Calu3 (cell line): ENCODE measurements around the gene ACO2. TPM values are rescaled to one million over a fixed set of nuclear protein-coding genes. Genes with fewer than 3 reads are reported as not detected.
"Not testable (repeated sequence)": the region's sequence is repeated elsewhere in the genome, so short reads cannot be mapped to it uniquely, and the experiment has no call there.

ENCODE experiments used
- BruUV-seq: library from RNA; stranded (reverse); fragments of 400-500 nt; replicated peaks from 2 replicates; lab custom pipeline; 2021; lab: Mats Ljungman, UMichigan
- CTCF ChIA-PET: fragments of 300-600 bp; sonication (Branson Sonifier 250); formaldehyde crosslinking; loops from one replicate; lab custom pipeline; 2022; ENCODE audit warnings: antibody characterized with exemption; lab: Charles Lee
- DNase-seq: peaks from one replicate; pipeline ENCODE4 v3.0.0; 2022
- H3K27ac Mint-ChIP-seq: one replicate; pipeline ENCODE4 v1.8.0; 2022; ENCODE audit warnings: mixed read lengths; ENCODE audit not compliant: unreplicated experiment
- H3K27me3 Mint-ChIP-seq: one replicate; pipeline ENCODE4 v1.8.0; 2022; ENCODE audit warnings: mixed read lengths; ENCODE audit not compliant: unreplicated experiment
- H3K36me3 Mint-ChIP-seq: one replicate; pipeline ENCODE4 v1.8.0; 2022; ENCODE audit warnings: mild to moderate bottlenecking, moderate library complexity, mixed read lengths; ENCODE audit not compliant: insufficient read depth, unreplicated experiment
- H3K4me1 Mint-ChIP-seq: one replicate; pipeline ENCODE4 v1.8.0; 2022; ENCODE audit warnings: mild to moderate bottlenecking, low read depth, mixed read lengths; ENCODE audit not compliant: unreplicated experiment
- H3K4me3 Mint-ChIP-seq: one replicate; pipeline ENCODE4 v1.8.0; 2022; ENCODE audit warnings: mild to moderate bottlenecking, low read depth, moderate library complexity, mixed read lengths; ENCODE audit not compliant: unreplicated experiment
- H3K9me3 Mint-ChIP-seq: one replicate; pipeline ENCODE4 v1.8.0; 2022; ENCODE audit warnings: low read depth, mixed read lengths; ENCODE audit not compliant: unreplicated experiment
- CTCF ChIP-seq: fragments of 200-600 bp; IDR thresholded peaks from one replicate; pipeline ENCODE4 v1.8.0; 2022; ENCODE audit warnings: antibody characterized with exemption; ENCODE audit not compliant: unreplicated experiment
- intact Hi-C: fragments of 100-400 bp; cut with micrococcal nuclease; formaldehyde crosslinking; loops from one replicate; pipeline ENCODE4 v1.10.0; 2022; ENCODE audit not compliant: unreplicated experiment
- total RNA-seq: library from RNA; stranded (reverse); gene quantifications from 2 replicates; pipeline ENCODE4 v1.2.3, GENCODE V29; 2022

Gene ACO2
- total RNA-seq, 1 experiment from 2014 or later: 94.0 TPM

GRCh38 chr22:41429951-41430332 lies 39.0 kb upstream of the ACO2 start:
- CTCF ChIA-PET: no interaction called here
- intact Hi-C loops: no loop called here
- Mint-ChIP-seq H3K4me3 (no peak overlapping the region), H3K27me3 (no peaks in the 10 kb centered on the region), H3K4me1 (no peaks in the 10 kb centered on the region), H3K27ac (no peak overlapping the region), H3K36me3 (peaks cover 32% of the 10 kb centered on the region), H3K9me3 (no peaks in the 10 kb centered on the region)
- TF ChIP-seq CTCF: no peak
- BruUV-seq: no TSS peak
- DNase-seq: no peak

DNA sequence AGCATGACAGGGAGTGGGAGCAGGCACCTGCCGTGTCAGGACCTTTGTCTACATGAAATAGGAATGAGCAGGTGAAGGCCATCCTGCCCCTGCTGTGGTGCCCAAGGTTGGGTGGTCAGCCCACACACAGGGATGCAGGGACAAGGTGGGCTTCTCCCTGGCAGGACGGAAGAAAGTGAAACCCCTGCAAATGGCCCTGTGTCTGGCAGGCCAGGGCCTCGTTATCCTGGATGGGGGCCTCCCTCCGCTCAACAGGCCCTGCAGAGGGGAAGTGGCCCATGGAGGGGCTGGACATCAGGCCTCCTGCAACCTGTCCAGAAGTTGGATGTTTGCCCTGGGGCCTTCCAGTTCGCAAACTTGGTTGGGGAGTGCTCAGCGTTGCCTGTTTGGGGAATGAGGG lies 37.3 kb upstream of the ACO2 start:
- H3K27ac Mint-ChIP-seq: no peak overlapping the region
- peaks cover 45% of the 10 kb centered on the region for H3K36me3 Mint-ChIP-seq
- intact Hi-C loops: no loop called here
- CTCF ChIA-PET: no interaction called here
- no TSS peak for BruUV-seq
- TF ChIP-seq CTCF: no peak
- no peaks in the 10 kb centered on the region for H3K9me3 Mint-ChIP-seq
- no peak overlapping the region for H3K4me3 Mint-ChIP-seq
- no peak for DNase-seq
- H3K4me1 Mint-ChIP-seq: no peaks in the 10 kb centered on the region
- no peaks in the 10 kb centered on the region for H3K27me3 Mint-ChIP-seq

DNA sequence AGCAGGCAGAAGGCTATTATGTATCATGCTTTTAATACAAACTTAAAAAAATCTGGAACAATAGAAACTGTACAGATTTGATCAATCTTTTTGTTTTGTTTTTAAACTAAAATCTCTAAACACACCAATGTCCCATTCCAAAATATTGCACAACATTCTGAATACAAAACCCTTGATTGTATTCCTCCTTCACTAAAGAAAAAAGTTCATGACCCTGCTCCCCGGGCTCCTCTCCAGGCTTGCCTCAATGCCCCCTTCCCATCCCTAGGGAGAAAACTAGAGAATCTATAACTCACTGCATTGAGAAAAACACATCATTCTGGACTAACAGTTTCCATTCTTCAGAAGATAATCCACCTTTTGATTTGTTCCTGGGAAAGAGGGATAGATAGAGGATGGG lies 35.4 kb upstream of the ACO2 start:
- intact Hi-C loops, BruUV-seq, DNase-seq, H3K4me3 Mint-ChIP-seq, CTCF ChIA-PET, H3K4me1 Mint-ChIP-seq, H3K27me3 Mint-ChIP-seq, H3K9me3 Mint-ChIP-seq, H3K27ac Mint-ChIP-seq: not testable (repeated sequence)
- H3K36me3 Mint-ChIP-seq: peaks cover 57% of the 10 kb centered on the region

DNA sequence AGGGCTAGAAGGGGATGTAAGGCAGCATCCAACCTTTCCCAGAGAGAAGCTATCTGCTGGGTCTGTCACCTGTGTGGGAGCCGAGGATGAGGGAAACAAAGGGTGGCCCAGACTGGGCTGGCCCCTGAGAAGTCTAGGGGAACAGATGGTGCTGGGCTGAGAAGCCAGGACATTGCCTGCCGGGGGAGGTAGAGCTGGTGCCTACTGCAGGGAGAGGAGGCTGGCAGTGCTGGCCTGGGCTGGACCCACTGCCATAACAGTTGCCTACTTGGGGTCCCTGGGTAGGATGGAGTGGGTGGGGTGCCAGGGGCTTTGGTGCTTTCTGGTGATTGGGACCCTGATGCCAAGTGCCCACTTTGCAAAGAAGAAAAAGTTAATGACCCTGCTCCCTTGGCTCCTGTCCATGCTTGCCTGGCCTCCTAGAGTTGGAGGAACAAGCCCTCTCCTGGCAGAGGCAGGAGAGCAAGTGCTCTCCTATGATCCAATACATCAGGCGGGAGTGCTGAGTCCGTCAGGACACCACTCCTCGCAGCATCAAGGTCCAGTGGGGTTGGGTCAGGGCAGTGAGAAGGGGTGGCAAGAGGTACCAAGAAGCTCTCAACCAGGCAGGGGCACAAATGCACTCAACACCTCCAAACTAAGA lies 34.4 kb upstream of the ACO2 start:
- H3K9me3 Mint-ChIP-seq, H3K27ac Mint-ChIP-seq, BruUV-seq, H3K4me1 Mint-ChIP-seq, H3K4me3 Mint-ChIP-seq, DNase-seq, intact Hi-C loops, H3K27me3 Mint-ChIP-seq, CTCF ChIA-PET: not testable (repeated sequence)
- peaks cover 57% of the 10 kb centered on the region for H3K36me3 Mint-ChIP-seq

DNA sequence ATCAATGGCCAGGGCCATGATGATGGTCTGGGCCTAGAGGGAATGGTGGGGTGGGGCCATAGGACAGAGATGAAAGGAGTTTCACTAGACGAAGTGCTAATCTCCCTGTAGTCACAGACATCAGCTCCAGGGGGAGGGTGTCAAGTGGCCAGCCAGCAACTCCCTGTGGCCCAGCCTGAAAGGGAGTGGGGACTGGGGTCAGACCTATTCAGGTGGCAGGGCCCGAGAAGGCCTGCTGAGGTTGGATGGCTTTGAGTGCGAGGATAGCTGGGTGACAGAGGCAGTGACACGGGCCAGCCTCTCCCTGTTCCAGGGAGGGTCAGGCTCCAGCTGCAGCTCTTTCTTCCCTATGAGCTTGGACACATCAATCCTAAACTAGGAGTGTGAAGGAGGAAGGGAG lies 33.4 kb upstream of the ACO2 start:
- BruUV-seq: no TSS peak
- CTCF ChIA-PET: no interaction called here
- TF ChIP-seq CTCF: no peak
- Mint-ChIP-seq H3K9me3 (no peaks in the 10 kb centered on the region), H3K4me1 (no peaks in the 10 kb centered on the region), H3K36me3 (peaks cover 57% of the 10 kb centered on the region), H3K27me3 (no peaks in the 10 kb centered on the region), H3K27ac (peak overlapping the region; percentile 6), H3K4me3 (no peak overlapping the region)
- DNase-seq: no peak
- intact Hi-C loops: no loop called here
